Tibial artery (tissue), 4 donors: ENCODE measurements around the gene L3MBTL3.

ENCODE experiments used
- DNase-seq, 2 donors: peaks; one replicate each; pipeline ENCODE4 v3.0.0-alpha.2; 2019
- H3K27ac ChIP-seq, 2 donors: fragments of 200-600 bp; sonication (generic) in 1 of 2; 1 replicate in 1 of 2; 2 replicates in 1 of 2; pipeline ENCODE4 v1.5.1; 2018 to 2019; ENCODE audit warnings: mild to moderate bottlenecking in 1 of 2
- H3K27me3 ChIP-seq, 2 donors: fragments of 200-600 bp; sonication (generic) in 1 of 2; one replicate each; pipeline versions ENCODE4 v1.5.1 to v1.6.0; 2016 to 2019
- H3K36me3 ChIP-seq, 3 donors: fragments of 200-600 bp; sonication (generic) in 2 of 3; one replicate each; pipeline ENCODE4 v1.5.1; 2016 to 2019; ENCODE audit warnings: mild to moderate bottlenecking in 2 of 3
- H3K4me1 ChIP-seq, 4 donors: fragments of 200-600 bp; sonication (generic) in 2 of 4; 1 replicate in 3 of 4; 2 replicates in 1 of 4; pipeline ENCODE4 v1.5.1; 2016 to 2019
- H3K4me3 ChIP-seq, 2 donors: fragments of 200-600 bp; sonication (generic) in 1 of 2; 1 replicate in 1 of 2; 2 replicates in 1 of 2; pipeline ENCODE4 v1.5.1; 2018 to 2019; ENCODE audit warnings: mild to moderate bottlenecking in 2 of 2
- H3K9me3 ChIP-seq, 3 donors: fragments of 200-600 bp; sonication (generic) in 1 of 3; one replicate each; pipeline ENCODE4 v1.5.1; 2016 to 2019
- intact Hi-C: fragments of 100-400 bp; cut with DNase I; formaldehyde crosslinking; loops from one replicate; pipeline ENCODE4 v1.15.0; 2023; ENCODE audit warnings: low total_unique reads
- TF ChIP-seq, protein P1 (sequence below), 2 experiments: fragments of 200-600 bp in 1 of 2; fragments of 450-650 bp in 1 of 2; IDR thresholded peaks; one replicate each; pipeline ENCODE4 v1.5.1; 2017 to 2019; ENCODE audit warnings: antibody characterized with exemption in 2 of 2, mild to moderate bottlenecking in 1 of 2, moderate library complexity in 1 of 2

L3MBTL3 gene

DNA sequence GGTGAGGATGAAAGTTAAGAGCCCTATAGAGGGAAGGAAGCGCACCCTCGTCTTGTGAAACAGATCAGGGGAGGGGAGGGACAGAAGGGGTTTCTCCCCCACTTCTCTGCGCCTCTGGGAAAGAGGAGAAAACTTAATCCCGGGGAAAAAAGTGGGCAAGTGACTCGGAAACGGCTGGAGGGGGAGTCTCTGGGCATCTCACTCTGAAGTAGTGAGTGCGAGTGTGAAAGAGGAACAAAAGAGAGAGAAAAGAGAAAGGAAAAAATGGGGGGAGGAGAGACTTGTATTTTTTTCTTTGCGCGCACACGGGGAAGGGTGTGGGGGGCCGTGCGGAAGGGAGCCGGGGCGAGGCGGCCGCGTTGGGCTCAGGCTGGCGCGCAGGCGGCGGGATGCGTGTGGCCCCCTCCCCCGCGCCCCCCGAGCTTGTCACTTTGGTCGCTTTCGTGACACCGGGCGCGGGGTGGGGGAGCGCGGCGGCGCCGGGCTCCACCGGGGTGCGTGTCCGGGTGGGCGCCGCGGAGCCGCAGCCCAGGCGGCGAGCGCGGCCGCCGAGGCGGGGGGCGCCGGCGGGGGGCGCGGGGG is 454 bp downstream of the L3MBTL3 start:
- TF ChIP-seq, protein P1, sequence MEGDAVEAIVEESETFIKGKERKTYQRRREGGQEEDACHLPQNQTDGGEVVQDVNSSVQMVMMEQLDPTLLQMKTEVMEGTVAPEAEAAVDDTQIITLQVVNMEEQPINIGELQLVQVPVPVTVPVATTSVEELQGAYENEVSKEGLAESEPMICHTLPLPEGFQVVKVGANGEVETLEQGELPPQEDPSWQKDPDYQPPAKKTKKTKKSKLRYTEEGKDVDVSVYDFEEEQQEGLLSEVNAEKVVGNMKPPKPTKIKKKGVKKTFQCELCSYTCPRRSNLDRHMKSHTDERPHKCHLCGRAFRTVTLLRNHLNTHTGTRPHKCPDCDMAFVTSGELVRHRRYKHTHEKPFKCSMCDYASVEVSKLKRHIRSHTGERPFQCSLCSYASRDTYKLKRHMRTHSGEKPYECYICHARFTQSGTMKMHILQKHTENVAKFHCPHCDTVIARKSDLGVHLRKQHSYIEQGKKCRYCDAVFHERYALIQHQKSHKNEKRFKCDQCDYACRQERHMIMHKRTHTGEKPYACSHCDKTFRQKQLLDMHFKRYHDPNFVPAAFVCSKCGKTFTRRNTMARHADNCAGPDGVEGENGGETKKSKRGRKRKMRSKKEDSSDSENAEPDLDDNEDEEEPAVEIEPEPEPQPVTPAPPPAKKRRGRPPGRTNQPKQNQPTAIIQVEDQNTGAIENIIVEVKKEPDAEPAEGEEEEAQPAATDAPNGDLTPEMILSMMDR (IDR thresholded peaks at IDR 0.05): no peak
- Histone ChIP-seq H3K27ac (peak overlapping the region; percentile 81 to 83), H3K36me3 (no peaks in the 10 kb centered on the region), H3K4me3 (peak overlapping the region; percentile 81 to 82), H3K27me3 (no peaks in the 10 kb centered on the region), H3K9me3 (no peaks in the 10 kb centered on the region), H3K4me1 (peaks cover 0 to 4% (median 2%) of the 10 kb centered on the region in 4 donors)
- DNase-seq: peak in 1 of 2 donors; percentile 20
- intact Hi-C loops: loop anchor here (10.0 kb wide), 1 partner anchor 424 kb away; no protein-coding TSS in a partner anchor

DNA sequence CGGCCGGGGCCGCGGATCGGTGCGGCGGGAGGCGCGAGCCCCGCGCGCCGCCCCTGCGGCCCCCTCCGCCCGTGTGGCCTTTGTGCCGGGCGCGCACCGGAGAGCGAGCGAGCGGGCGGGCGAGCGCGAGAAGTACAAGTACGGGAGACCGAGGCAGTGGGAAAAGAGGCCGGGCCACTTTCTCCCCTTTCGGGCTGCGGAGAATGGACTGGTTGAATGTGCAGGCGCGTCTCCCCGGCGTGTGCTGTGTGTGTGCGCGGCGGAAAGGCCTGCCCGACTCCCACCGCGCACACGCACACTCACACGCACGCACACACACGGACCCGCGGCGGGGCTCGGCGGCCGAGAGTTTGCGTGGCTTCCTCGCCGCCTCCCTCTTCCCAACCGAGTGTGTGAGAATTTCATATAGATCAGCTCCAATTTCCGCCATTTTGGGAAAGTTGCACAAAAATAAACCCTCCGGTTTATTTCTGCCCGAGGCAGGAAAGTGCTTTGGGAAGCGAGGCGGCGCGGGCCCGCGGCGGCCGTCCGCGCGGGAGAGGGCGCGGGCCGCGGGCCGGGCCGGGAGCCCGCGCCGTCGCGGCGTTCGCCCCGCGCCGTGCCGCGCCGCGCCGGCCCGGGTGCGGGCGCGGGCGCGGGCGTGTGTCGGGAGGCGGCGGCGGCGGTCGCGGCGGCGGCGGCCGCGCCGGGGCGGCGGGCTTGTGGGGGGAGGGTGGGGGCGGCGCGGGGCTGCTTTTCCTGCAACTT is 1.1 kb downstream of the L3MBTL3 start:
- peak overlapping the region; percentile 81 to 88 for H3K27ac ChIP-seq
- TF ChIP-seq, protein P1 (IDR thresholded peaks at IDR 0.05): no peak
- intact Hi-C loops: loop anchor here (10.0 kb wide), 1 partner anchor 425 kb away; no protein-coding TSS in a partner anchor
- no peaks in the 10 kb centered on the region for H3K36me3 ChIP-seq
- H3K4me3 ChIP-seq: peak overlapping the region; percentile 81 to 82
- no peaks in the 10 kb centered on the region for H3K27me3 ChIP-seq
- H3K9me3 ChIP-seq: no peaks in the 10 kb centered on the region
- peak in 1 of 2 donors; percentile 34 for DNase-seq
- H3K4me1 ChIP-seq: peaks cover 0 to 4% (median 2%) of the 10 kb centered on the region in 4 donors

DNA sequence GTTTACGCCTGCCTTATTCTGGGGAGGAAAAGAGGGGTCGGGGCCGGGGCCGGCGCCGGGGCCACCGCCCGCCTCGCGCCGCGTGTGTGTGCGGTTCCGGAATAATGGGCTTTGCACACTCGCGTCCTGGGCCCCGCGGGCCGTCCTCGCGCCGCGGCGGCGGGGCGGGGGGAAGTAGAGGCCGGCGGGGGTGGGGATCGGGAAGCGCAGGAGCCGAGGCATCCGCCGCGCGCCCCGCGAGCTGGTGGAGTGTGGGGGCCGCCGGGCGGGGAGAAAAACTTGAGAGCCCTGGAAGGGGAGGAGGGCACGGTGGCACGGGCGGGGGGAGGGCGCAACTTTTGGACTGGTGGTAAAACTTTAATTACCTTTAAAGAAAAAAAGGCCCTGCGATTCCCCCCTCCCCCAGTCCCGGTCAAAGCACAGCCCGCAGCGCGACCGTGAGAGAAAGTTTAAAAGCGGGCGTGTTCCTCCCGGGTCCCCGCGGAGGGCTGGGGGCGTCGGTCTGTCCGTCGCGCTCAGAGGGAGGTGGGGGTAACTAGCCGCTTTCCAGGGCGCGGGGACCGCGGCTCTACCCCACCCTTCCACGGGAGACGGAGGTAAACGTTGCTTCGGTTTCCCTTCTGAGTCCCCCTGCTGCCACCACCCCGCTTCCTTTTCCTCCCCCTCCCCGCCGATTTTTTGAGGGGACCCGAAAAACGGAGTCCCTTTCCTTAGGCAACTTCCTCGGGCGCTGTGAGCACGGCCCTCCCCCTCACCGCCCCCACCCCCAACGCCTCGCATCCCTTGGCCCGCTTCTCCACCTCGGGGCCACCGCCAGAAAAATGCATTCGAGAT is 1.9 kb downstream of the L3MBTL3 start:
- peak overlapping the region; percentile 81 to 82 for H3K4me3 ChIP-seq
- no peaks in the 10 kb centered on the region for H3K36me3 ChIP-seq
- H3K4me1 ChIP-seq: peaks cover 0 to 4% (median 2%) of the 10 kb centered on the region in 4 donors
- DNase-seq: peak; percentile 37 to 69
- no peaks in the 10 kb centered on the region for H3K27me3 ChIP-seq
- intact Hi-C loops: no loop called here
- peak overlapping the region; percentile 81 to 88 for H3K27ac ChIP-seq
- H3K9me3 ChIP-seq: no peaks in the 10 kb centered on the region
- TF ChIP-seq, protein P1 (IDR thresholded peaks at IDR 0.05): no peak

DNA sequence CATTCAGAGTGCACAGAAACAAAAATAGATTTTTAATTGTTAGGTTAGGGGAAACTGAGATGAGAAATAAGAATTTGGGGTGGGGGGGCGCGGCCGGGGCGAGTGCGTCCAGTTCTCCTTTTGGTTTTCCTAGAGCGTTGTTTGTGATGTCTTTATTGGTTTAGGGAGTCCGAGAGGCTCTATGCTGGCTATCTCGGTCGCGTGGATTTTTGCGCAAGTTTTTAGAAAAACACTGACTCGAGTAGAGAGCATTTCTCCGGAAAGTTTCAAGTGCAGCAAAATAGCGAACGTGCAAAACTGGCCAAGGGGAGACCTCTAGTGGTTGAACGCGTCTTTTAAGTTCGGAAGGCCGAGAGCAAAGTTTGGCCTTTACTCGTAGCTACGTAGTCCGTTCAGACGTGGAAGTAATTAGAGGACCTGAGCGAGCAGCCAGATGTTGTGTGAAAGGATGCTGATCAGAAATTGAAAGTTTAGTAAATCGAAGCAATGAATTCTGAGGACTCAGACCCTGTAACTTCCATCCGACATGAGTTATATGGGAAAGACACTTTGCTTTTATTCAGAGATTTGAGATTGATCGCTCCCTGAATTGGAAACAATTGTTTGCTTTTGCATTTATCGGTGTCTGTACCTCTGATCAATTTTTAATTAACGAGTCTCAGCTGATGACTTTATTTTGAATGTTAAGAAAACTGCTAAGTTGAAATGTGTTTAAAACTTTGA is 2.7 kb downstream of the L3MBTL3 start:
- H3K4me3 ChIP-seq: peak overlapping the region; percentile 81 to 82
- peak overlapping the region; percentile 81 to 88 for H3K27ac ChIP-seq
- no peaks in the 10 kb centered on the region for H3K27me3 ChIP-seq
- H3K36me3 ChIP-seq: no peaks in the 10 kb centered on the region
- H3K4me1 ChIP-seq: peaks cover 0 to 4% (median 2%) of the 10 kb centered on the region in 4 donors
- TF ChIP-seq, protein P1 (IDR thresholded peaks at IDR 0.05): peak; percentile 78
- intact Hi-C loops: no loop called here
- peak; percentile 84 to 92 for DNase-seq
- H3K9me3 ChIP-seq: no peaks in the 10 kb centered on the region

DNA sequence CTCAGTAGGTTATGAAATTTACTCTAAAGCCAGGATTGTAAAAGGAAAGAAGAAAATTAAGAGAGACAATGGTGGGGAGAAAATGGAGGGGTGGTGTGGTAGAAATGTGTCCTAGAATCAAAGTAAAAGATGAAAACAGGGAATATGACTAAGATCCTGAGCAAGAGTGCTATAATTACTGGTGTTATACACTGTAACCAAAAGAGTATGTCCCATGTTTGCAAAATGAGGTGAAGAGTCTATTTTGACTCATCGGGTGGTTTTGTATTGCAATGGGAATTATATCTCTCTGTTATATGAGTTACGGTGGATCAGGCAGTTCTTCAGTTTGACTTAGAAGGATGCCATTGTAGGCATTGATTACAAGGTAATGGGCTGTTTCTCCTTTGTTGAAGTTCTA is 8.5 kb downstream of the L3MBTL3 start:
- Histone ChIP-seq H3K27ac (no peak overlapping the region), H3K4me3 (no peak overlapping the region), H3K36me3 (no peaks in the 10 kb centered on the region), H3K9me3 (no peaks in the 10 kb centered on the region), H3K27me3 (no peaks in the 10 kb centered on the region), H3K4me1 (no peaks in the 10 kb centered on the region)
- TF ChIP-seq, protein P1 (IDR thresholded peaks at IDR 0.05): no peak
- no peak for DNase-seq
- intact Hi-C loops: no loop called here
